Stimulated activated CD4-positive, alpha-beta T cell treated with anti-CD3 and anti-CD28 coated beads, TNF-alpha, amount 100 ng/mL, for 48 hours (primary cell): ENCODE results near the gene LRRFIP1.

Source experiments
- DNase-seq, 3 donors: peaks; one replicate each; pipeline ENCODE4 v3.0.0-alpha.2; 2020; ENCODE audit warnings: low read depth in 3 of 3

The LRRFIP1 gene

DNA sequence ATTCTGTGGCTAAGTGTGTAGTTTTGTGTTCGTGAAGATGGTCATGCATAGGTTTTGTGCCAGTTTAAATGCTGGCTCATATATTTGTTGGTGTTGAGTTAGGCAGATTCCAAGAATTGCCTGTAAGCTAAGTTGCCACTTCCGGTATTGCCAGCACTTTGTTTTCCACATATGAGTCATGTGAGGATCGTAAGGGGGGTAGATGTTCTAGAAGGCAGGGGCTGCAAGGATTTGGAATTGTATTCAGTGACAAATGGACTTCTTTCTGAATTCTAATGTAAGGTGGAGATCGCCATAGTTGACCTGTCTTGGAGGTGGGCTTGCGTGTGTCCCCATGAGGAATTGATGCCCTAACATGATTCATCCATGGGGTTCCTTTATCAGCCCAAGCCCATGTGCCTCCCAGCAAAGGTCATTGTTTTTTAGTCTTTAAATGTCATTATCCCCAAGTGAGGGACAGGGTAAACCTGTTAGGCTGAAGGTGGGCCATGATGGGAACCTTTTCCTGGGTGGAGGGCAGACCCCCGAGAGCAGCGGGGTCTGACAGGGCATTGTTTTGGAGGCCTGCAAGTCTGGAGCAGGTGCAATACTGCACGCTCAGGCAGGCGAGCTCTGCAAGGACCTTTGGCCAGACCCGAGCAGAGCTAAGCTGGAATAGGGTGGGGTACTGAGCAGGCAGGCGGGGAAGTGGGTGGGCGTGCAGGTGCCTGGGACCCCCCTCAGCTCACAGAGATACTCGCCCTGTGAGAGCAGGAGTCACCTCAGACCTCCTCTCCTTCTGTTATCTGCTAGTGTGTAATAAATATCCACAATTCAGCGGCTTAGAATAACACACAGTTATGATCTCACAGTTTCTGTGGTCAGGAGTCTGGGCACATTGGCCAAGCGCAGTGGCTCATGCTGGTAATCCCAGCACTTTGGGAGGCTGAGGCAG lies 77.4 kb downstream of the LRRFIP1 start:
- DNase-seq, result no peak

GRCh38 chr2:237706257-237706656 lies 78.9 kb downstream of the LRRFIP1 start:
- DNase-seq, result no peak

- DNase-seq, result no peak
Observed at GRCh38 chr2:237708065-237708398, 80.6 kb downstream of the LRRFIP1 start.

DNA sequence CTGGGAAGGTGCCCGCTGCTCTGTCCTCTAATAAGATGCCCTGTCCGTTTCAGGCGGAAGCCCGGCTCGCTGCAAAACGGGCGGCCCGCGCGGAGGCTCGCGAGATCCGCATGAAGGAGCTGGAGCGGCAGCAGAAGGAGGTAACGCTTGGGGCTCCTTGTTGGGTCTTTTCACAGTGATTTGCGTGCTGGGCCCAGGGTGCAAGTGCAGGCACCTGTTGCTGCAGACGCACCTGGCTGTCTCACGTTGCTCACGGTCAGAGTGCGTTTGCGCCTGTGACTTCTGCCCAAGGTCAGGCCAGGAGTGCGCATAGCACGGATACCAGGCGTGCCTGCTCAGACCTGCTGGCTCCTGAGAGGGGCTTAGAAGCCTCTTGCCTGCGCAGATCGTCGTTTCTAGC lies 81.1 kb downstream of the LRRFIP1 start:
- DNase-seq, result no peak

DNA sequence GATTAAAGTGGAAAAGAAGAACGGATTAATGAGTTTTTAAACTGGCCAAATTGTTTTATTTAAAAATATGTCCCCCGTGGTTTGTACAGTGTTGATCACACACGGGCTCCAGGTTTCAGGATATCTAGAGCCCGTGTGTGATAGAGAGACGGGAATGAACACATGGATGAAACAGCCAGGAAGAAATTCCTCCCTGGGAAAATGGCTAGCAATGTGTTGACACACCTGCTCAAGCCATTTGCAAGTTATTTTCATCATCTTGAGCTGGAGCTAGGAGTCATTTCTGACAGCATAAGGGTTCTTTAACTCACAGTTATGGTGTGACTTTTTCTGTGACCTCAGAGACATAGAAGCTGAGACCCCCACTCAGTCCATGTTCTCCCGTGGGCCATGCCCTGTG lies 81.6 kb downstream of the LRRFIP1 start:
- DNase-seq, result no peak

DNA sequence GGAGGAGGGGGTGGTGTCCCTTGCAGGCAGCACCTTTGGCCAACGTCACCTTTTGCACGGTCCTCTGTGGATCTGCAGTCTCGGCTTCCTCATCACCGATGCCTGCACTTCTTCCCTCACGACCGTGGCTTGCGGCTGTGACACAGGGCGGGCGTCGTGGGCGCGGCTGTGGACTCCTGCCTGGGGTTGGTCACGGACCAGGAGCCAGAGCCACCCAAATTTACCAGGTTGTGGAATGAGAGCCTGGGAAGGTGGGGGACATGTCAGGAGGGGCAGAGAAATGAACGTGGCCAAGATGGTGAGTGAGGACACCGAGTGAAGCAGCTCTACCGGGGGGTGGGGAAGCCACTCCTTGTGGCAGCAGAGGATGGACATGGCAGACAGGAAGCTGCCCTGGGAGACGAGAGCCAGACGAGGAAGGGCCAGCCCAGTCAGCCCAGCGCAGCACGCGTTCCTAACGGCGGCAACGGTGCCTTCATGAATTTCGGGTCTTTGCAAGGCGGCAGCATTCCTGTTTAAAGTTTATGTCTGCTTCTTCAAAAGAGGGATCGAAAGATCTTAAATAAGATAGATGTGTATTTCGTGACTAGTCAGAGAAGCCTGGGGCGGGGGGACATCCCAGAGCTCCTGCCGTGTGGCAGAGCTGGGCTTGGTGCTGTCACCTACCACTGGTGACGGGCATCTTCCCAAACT lies 84.2 kb downstream of the LRRFIP1 start:
- no peak for DNase-seq

DNA sequence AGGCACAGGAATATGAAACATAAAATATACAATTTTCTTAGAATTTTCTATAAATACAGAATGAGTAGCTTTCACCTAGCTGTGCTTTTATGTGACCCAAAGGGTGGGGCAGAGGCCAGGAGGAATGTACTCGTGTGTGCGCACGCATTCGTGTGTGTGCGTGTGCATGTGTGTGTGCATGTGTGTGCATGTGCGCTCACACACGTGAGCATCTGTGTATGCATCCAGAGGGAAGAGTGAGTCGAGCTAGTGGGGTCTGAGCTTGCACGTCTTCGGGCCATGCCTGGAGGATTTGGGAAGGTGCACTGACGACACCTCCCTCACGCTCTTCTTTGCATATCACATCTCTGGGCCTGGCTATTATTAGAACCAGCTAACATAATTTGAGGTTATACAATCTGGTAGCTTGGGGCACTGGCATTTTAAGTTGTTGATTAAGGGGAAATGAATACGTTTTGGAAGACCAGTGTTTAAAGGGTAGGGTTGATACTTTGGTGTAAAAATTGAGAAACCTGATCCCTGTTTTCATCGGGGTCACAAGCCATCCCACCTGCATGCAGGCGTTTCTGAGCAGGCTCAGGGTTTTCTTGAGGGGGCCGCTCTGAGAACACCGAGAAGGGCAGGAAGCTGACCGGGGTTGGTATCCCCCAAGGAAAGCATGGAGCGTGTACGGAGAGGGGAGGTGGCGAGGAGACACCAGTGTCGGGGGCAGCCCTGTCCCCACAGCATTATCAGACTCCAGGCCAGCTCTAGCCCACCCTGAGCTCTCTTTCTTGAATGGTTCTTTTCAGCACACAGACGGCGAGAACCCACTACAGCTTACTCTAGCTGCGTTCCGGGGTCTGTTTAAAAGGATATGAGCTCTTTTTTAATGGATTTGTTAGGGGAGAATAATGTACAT lies 85.3 kb downstream of the LRRFIP1 start:
- no peak for DNase-seq

DNA sequence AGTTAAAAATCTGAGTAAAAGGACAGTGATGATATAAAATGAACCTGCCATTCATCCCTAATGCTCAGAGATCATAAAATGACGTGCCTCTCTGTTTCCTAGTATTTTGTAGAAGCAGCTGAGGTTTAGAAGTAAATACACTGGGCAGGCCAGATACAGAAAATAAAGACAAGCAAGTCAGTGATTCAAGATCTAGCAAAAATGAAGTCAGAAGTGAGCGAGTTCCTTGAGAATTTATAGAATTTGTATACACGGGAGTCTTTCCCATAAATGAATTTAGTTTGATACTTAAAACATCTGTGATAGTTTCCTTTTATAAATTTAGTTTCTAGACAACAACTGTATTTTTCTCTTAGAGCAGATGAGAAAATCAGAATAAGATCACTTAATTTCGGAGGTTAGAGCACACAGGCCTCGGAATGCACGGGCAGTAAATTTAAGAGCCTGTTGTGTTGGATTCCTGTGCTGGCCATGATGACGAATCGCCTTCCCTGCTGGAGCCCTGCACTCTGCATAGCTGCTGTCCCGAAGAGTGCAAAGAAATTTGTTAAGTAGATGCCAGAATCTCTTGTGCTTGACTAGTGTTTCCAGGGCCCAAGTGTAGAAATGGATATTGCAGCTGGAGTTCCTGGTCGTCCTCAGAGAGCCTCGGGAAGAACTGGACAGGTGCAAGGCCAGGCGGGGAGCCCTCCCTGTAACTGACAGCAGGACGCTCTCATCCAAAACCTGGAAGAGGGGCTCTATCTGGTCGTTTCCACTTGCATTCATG lies 87.5 kb downstream of the LRRFIP1 start:
- DNase-seq, result no peak

- no peak for DNase-seq
Observed at GRCh38 chr2:237715459-237715947, 88.1 kb downstream of the LRRFIP1 start.

GRCh38 chr2:237716011-237716410 lies 88.6 kb downstream of the LRRFIP1 start:
- DNase-seq, result no peak

GRCh38 chr2:237717366-237718276 lies 90.2 kb downstream of the LRRFIP1 start:
- DNase-seq, result no peak

DNA sequence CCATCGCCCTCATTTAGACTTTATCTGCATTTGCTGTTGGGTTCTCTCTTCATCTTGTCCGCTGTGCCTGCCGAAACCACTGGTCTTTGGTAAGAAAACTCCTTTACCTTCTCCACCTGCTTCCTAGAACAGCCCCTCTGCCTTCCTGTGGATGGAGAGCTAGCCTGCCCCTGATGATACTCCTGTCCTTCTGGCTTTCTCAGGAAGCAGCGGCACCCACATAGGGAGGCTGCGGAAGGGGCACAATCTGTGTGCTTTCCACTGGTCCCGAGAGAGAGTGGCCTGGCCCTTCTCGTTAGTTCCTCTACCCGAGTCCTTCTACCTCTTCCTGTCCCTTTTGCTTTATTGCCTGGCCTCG lies 90.9 kb downstream of the LRRFIP1 start:
- DNase-seq, result no peak

DNA sequence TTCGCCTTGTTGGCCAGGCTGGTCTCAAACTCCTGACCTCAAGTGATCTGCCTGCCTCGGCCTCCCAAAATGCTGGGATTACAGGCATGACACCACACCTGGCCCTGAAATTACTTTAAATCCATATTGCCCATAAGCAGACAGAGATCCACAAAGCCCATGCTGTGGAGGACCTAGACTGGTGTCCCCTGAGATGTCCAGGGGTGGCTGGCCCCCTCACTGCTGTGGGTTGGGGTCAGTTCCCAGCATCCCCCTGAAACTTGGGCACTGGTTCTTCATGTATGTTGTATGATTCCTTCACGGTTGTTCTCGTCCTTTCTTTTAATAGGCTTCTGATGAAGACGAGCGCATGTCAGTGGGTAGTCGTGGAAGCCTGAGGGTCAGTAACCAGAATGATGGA lies 93.1 kb downstream of the LRRFIP1 start:
- DNase-seq, result no peak

- DNase-seq, result no peak
Observed at GRCh38 chr2:237720957-237721356, 93.6 kb downstream of the LRRFIP1 start.

GRCh38 chr2:237721458-237721857 lies 94.1 kb downstream of the LRRFIP1 start:
- DNase-seq, result no peak

DNA sequence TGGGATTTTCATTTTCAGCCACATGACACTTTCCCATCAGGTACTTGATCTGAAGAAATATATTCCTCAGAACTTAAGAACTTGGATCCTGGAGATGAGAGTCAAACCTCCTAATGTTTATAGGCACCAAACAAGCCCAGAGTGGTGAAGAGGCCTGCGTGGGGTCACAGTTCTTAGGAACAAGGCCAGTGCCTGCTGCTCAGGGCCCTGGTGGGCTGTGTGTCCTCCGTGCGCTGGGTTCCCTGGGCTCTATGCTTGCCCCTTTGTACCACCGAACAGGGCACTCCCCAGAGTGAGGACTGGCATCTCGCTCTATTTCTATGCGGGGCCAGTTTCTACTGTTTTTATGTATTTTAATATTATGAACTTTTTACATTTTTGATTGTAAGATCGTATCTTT lies 95.2 kb downstream of the LRRFIP1 start:
- no peak for DNase-seq

DNA sequence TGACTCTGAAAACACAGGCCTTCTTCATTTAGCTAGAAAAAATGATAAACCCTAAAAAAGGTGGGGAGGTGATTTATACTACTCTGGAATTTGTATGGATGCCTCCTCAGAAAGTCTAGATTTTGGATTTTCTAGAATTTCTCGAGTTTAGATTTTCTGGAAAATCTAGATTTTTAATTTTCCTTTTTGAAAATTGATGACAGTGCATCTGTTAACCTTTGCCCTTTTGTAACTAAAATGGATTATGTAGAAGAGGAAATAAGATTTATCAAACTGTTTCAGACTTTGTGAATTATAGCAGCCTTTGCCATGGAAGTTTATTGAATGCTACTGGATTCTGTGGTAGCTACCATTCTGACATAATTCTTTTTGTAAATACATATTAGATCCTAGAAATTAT lies 95.6 kb downstream of the LRRFIP1 start:
- no peak for DNase-seq

GRCh38 chr2:237723602-237724001 lies 96.2 kb downstream of the LRRFIP1 start:
- DNase-seq, result no peak

- no peak for DNase-seq
Observed at GRCh38 chr2:237724811-237725478, 97.6 kb downstream of the LRRFIP1 start.

GRCh38 chr2:237725661-237726060 lies 98.3 kb downstream of the LRRFIP1 start:
- DNase-seq, result no peak
